SK-N-SH treated with all-trans-retinoic acid at 6 μM for 48 hours (cell line): ENCODE data around the gene EIF5AL1.

Experiments used
- ATAC-seq: fragments of 200-7000 bp; cut with Tn5 transposase; 3 replicates; pipeline ENCODE4 v1.9.1; 2020; ENCODE audit warnings: mild to moderate bottlenecking, moderate library complexity
- ARNTL ChIP-seq: fragments of 450-650 bp; formaldehyde crosslinking; IDR thresholded peaks from 2 replicates; pipeline ENCODE4 v1.5.0; 2020; ENCODE audit warnings: low read depth, mild to moderate bottlenecking, moderate library complexity, borderline replicate concordance
- BACH2 ChIP-seq: fragments of 250-450 bp; sonication (Bioruptor Pico); IDR thresholded peaks from 2 replicates; pipeline ENCODE4 v1.9.0; 2021; ENCODE audit warnings: mild to moderate bottlenecking, borderline replicate concordance
- CSDC2 ChIP-seq: fragments of 250-450 bp; sonication (Bioruptor Pico); IDR thresholded peaks from 2 replicates; pipeline ENCODE4 v1.5.0; 2020; ENCODE audit warnings: mild to moderate bottlenecking, moderate library complexity
- ESRRG ChIP-seq: fragments of 250-450 bp; sonication (Bioruptor Pico); IDR thresholded peaks from 2 replicates; pipeline ENCODE4 v1.6.1; 2021; ENCODE audit warnings: mild to moderate bottlenecking
- GLIS3 ChIP-seq: fragments of 250-450 bp; sonication (Bioruptor Pico); IDR thresholded peaks from 2 replicates; pipeline ENCODE4 v1.5.0; 2020; ENCODE audit warnings: mild to moderate bottlenecking, moderate library complexity
- ISL1 ChIP-seq: fragments of 250-450 bp; sonication (Bioruptor Pico); IDR thresholded peaks from 2 replicates; pipeline ENCODE4 v2.1.2; 2022; ENCODE audit warnings: mild to moderate bottlenecking, moderate library complexity
- OSR1 ChIP-seq: fragments of 250-450 bp; sonication (Bioruptor Pico); IDR thresholded peaks from 2 replicates; pipeline ENCODE4 v1.8.0; 2022; ENCODE audit warnings: moderate library complexity, mild to moderate bottlenecking, inconsistent platforms
- PPARA ChIP-seq: fragments of 250-450 bp; sonication (Bioruptor Pico); IDR thresholded peaks from 2 replicates; pipeline ENCODE4 v1.5.0; 2020; ENCODE audit warnings: mild to moderate bottlenecking, borderline replicate concordance
- RARB ChIP-seq: fragments of 250-450 bp; sonication (Bioruptor Pico); IDR thresholded peaks from 2 replicates; pipeline ENCODE4 v1.8.0; 2021; ENCODE audit warnings: mild to moderate bottlenecking, moderate library complexity
- SNAI2 ChIP-seq: fragments of 250-450 bp; sonication (Bioruptor Pico); IDR thresholded peaks from 2 replicates; pipeline ENCODE4 v1.5.0; 2020; ENCODE audit warnings: mild to moderate bottlenecking, moderate library complexity
- TCF4 ChIP-seq: fragments of 250-450 bp; sonication (Bioruptor Pico); IDR thresholded peaks from 2 replicates; pipeline ENCODE4 v1.8.0; 2021; ENCODE audit warnings: mild to moderate bottlenecking, moderate library complexity, borderline replicate concordance
- TOX ChIP-seq: fragments of 250-450 bp; sonication (Bioruptor Pico); IDR thresholded peaks from 2 replicates; pipeline ENCODE4 v1.8.0; 2021; ENCODE audit warnings: mild to moderate bottlenecking, moderate library complexity, borderline replicate concordance
- ZC3H10 ChIP-seq: fragments of 250-450 bp; sonication (Bioruptor Pico); IDR thresholded peaks from 2 replicates; pipeline ENCODE4 v1.5.1; 2021; ENCODE audit warnings: mild to moderate bottlenecking, moderate library complexity
- ZFP3 ChIP-seq: fragments of 250-450 bp; sonication (Bioruptor Pico); IDR thresholded peaks from 2 replicates; pipeline ENCODE4 v1.5.0; 2020; ENCODE audit warnings: mild to moderate bottlenecking, moderate library complexity
- ZNF565 ChIP-seq: fragments of 450-650 bp; formaldehyde crosslinking; conservative IDR thresholded peaks from 2 replicates; pipeline ENCODE4 v1.5.0; 2020; ENCODE audit warnings: low read depth, mild to moderate bottlenecking, moderate library complexity
- ZNF70 ChIP-seq: fragments of 450-650 bp; formaldehyde crosslinking; IDR thresholded peaks from 2 replicates; pipeline ENCODE4 v1.5.0; 2020; ENCODE audit warnings: mild to moderate bottlenecking, moderate library complexity
- ZNF8 ChIP-seq: fragments of 450-650 bp; formaldehyde crosslinking; IDR thresholded peaks from 2 replicates; pipeline ENCODE4 v1.5.0; 2020; ENCODE audit warnings: mild to moderate bottlenecking, moderate library complexity
- TF ChIP-seq, protein P1 (sequence below): fragments of 250-450 bp; sonication (Bioruptor Pico); IDR thresholded peaks from 2 replicates; pipeline ENCODE4 v1.5.0; 2020; ENCODE audit warnings: mild to moderate bottlenecking, moderate library complexity
- TF ChIP-seq, protein P2 (sequence below): fragments of 250-450 bp; sonication (Bioruptor Pico); IDR thresholded peaks from 2 replicates; pipeline ENCODE4 v1.8.0; 2020; ENCODE audit warnings: mild to moderate bottlenecking, moderate library complexity, borderline replicate concordance
- TF ChIP-seq, protein P3 (sequence below): fragments of 250-450 bp; sonication (Bioruptor Pico); IDR thresholded peaks from 2 replicates; pipeline ENCODE4 v1.5.1; 2020; ENCODE audit warnings: low read depth, mild to moderate bottlenecking, moderate library complexity
- TF ChIP-seq, protein P4 (sequence below): fragments of 250-450 bp; sonication (Bioruptor Pico); IDR thresholded peaks from 2 replicates; pipeline ENCODE4 v1.8.0; 2021; ENCODE audit warnings: low read depth, mild to moderate bottlenecking, moderate library complexity, borderline replicate concordance

Gene EIF5AL1

DNA sequence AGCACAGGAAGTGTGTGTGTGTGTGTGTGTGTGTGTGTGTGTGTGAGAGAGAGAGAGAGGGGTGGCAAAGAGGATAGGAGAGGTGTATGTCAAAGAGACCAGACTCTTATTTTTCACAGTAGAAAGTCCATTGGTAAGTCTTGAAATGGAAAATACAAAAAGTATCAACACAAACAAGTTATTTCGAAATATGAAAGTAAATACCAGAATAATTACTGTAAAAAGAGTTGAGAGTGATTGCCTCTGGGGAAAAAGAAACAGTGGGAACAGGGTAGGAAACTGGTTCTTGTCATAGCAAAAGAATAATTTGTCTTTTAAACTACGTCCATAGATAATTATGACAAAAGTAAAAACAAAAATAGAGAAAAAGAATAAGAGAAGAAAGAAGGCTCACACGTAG is 29.0 kb upstream of the EIF5AL1 start:
- no peak for TF ChIP-seq ZNF70 (CRISPR knock-in tag)
- TF ChIP-seq, protein P1, sequence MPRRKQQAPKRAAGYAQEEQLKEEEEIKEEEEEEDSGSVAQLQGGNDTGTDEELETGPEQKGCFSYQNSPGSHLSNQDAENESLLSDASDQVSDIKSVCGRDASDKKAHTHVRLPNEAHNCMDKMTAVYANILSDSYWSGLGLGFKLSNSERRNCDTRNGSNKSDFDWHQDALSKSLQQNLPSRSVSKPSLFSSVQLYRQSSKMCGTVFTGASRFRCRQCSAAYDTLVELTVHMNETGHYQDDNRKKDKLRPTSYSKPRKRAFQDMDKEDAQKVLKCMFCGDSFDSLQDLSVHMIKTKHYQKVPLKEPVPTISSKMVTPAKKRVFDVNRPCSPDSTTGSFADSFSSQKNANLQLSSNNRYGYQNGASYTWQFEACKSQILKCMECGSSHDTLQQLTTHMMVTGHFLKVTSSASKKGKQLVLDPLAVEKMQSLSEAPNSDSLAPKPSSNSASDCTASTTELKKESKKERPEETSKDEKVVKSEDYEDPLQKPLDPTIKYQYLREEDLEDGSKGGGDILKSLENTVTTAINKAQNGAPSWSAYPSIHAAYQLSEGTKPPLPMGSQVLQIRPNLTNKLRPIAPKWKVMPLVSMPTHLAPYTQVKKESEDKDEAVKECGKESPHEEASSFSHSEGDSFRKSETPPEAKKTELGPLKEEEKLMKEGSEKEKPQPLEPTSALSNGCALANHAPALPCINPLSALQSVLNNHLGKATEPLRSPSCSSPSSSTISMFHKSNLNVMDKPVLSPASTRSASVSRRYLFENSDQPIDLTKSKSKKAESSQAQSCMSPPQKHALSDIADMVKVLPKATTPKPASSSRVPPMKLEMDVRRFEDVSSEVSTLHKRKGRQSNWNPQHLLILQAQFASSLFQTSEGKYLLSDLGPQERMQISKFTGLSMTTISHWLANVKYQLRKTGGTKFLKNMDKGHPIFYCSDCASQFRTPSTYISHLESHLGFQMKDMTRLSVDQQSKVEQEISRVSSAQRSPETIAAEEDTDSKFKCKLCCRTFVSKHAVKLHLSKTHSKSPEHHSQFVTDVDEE, result no peak
- TF ChIP-seq ARNTL (CRISPR knock-in tag), result no peak
- TF ChIP-seq TOX, result no peak
- TF ChIP-seq ESRRG (CRISPR knock-in tag), result no peak
- TF ChIP-seq ISL1 (CRISPR knock-in tag), result no peak
- no peak for TF ChIP-seq PPARA (CRISPR knock-in tag)
- TF ChIP-seq ZNF565 (CRISPR knock-in tag), result no peak
- no peak for TF ChIP-seq ZC3H10 (CRISPR knock-in tag)
- TF ChIP-seq, protein P2, sequence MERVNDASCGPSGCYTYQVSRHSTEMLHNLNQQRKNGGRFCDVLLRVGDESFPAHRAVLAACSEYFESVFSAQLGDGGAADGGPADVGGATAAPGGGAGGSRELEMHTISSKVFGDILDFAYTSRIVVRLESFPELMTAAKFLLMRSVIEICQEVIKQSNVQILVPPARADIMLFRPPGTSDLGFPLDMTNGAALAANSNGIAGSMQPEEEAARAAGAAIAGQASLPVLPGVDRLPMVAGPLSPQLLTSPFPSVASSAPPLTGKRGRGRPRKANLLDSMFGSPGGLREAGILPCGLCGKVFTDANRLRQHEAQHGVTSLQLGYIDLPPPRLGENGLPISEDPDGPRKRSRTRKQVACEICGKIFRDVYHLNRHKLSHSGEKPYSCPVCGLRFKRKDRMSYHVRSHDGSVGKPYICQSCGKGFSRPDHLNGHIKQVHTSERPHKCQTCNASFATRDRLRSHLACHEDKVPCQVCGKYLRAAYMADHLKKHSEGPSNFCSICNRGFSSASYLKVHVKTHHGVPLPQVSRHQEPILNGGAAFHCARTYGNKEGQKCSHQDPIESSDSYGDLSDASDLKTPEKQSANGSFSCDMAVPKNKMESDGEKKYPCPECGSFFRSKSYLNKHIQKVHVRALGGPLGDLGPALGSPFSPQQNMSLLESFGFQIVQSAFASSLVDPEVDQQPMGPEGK, result no peak
- no peak for TF ChIP-seq ZFP3 (CRISPR knock-in tag)
- TF ChIP-seq, protein P3, sequence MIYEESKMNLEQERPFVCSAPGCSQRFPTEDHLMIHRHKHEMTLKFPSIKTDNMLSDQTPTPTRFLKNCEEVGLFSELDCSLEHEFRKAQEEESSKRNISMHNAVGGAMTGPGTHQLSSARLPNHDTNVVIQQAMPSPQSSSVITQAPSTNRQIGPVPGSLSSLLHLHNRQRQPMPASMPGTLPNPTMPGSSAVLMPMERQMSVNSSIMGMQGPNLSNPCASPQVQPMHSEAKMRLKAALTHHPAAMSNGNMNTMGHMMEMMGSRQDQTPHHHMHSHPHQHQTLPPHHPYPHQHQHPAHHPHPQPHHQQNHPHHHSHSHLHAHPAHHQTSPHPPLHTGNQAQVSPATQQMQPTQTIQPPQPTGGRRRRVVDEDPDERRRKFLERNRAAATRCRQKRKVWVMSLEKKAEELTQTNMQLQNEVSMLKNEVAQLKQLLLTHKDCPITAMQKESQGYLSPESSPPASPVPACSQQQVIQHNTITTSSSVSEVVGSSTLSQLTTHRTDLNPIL (CRISPR knock-in tag), result no peak
- TF ChIP-seq BACH2 (CRISPR knock-in tag), result no peak
- TF ChIP-seq, protein P4, sequence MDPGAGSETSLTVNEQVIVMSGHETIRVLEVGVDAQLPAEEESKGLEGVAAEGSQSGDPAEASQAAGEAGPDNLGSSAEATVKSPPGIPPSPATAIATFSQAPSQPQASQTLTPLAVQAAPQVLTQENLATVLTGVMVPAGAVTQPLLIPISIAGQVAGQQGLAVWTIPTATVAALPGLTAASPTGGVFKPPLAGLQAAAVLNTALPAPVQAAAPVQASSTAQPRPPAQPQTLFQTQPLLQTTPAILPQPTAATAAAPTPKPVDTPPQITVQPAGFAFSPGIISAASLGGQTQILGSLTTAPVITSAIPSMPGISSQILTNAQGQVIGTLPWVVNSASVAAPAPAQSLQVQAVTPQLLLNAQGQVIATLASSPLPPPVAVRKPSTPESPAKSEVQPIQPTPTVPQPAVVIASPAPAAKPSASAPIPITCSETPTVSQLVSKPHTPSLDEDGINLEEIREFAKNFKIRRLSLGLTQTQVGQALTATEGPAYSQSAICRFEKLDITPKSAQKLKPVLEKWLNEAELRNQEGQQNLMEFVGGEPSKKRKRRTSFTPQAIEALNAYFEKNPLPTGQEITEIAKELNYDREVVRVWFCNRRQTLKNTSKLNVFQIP (CRISPR knock-in tag), result no peak
- TF ChIP-seq SNAI2, result no peak
- no peak for TF ChIP-seq GLIS3 (CRISPR knock-in tag)
- no peak for TF ChIP-seq OSR1 (CRISPR knock-in tag)
- no peak for TF ChIP-seq TCF4 (CRISPR knock-in tag)
- TF ChIP-seq ZNF8 (CRISPR knock-in tag), result no peak

DNA sequence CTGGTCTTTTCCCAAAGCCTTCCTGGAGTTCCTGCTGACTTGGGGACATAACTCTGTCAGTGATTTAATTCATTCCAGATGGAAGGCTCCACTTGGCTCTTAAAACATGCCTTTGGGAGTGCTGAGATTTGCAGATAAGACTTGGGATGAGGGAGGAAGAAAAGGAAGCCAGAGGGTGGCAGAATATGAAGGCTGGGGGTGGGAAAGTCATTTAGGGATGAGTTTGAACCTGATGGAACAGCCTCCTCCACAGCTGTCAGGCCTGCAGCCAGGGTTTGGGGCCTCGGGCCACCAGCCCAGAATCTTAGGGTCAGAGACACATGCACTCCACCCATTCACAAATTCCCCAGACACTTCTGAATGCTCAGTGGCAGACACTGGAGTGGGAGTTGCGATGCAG is 28.4 kb upstream of the EIF5AL1 start:
- peak; percentile 40 for ATAC-seq
- TF ChIP-seq ZNF565 (CRISPR knock-in tag) (no peak), TOX (0 out of 2 replicates have a peak, but pooled peaks have one; percentile 27), CSDC2 (CRISPR knock-in tag) (no peak), RARB (CRISPR knock-in tag) (0 out of 2 replicates have a peak, but pooled peaks have one; percentile 44), TCF4 (CRISPR knock-in tag) (peak; percentile 85), ARNTL (CRISPR knock-in tag) (no peak), SNAI2 (no peak), ISL1 (CRISPR knock-in tag) (peak; percentile 32; the same call in 1 of the 2 replicates)
- TF ChIP-seq, protein P3 (CRISPR knock-in tag), result no peak

More for the DNA sequence above, 29.0 kb upstream of the EIF5AL1 start:
- ATAC-seq, result no peak

DNA sequence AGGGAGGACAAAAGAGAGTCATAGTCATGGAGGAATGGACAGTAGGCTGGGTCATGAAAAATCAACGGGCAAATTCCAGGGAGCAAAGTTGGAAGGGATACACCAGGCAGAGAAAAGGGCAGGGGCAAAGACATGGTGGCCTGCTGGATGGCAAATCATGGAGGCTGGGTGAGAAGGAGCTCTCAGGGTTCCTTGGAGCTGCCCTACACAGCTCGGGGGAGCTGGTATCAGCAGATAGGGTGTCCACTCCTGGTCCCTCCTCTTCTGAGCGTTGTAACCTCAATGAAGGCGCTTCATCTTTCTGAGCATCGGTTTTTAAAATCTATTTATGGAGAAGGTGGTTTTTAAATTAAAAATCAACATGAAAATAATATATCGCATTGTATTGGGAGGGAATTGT is 27.9 kb upstream of the EIF5AL1 start:
- TF ChIP-seq ZFP3 (CRISPR knock-in tag), result no peak
- TF ChIP-seq GLIS3 (CRISPR knock-in tag), result no peak
- TF ChIP-seq CSDC2 (CRISPR knock-in tag), result no peak
- TF ChIP-seq ZC3H10 (CRISPR knock-in tag), result no peak
- TF ChIP-seq, protein P1, result no peak
- TF ChIP-seq RARB (CRISPR knock-in tag), result no peak
- no peak for TF ChIP-seq TOX
- no peak for ATAC-seq
